A549 (cell line): ENCODE results near the gene ZFC3H1.

Experiments used
- ATOH8 ChIP-seq: fragments of 250-450 bp; sonication (Bioruptor Pico); IDR thresholded peaks from 2 replicates; pipeline ENCODE4 v1.5.0; 2020; ENCODE audit warnings: low read depth, mild to moderate bottlenecking, moderate library complexity
- CTCF ChIP-seq: fragments of >200 bp; sonication (Bioruptor Twin); formaldehyde crosslinking; IDR thresholded peaks from 3 replicates; pipeline ENCODE4 v1.5.1; 2016
- E2F6 ChIP-seq: IDR thresholded peaks from 2 replicates; pipeline ENCODE4 v1.6.1; 2012; ENCODE audit warnings: low read depth, borderline replicate concordance
- EHMT2 ChIP-seq: fragments of 200-600 bp; sonication (generic); IDR thresholded peaks from 2 replicates; pipeline ENCODE4 v1.6.1; 2016; ENCODE audit warnings: antibody characterized with exemption, low read depth, mild to moderate bottlenecking, moderate library complexity
- JUNB ChIP-seq: fragments of >200 bp; sonication (Bioruptor Twin); formaldehyde crosslinking; IDR thresholded peaks from 2 replicates; pipeline ENCODE4 v1.6.1; 2016
- MAFK ChIP-seq: fragments of 450-650 bp; IDR thresholded peaks from 2 replicates; pipeline ENCODE4 v1.6.1; 2014; ENCODE audit not compliant: partially characterized antibody
- MAZ ChIP-seq: fragments of 150-350 bp; IDR thresholded peaks from 2 replicates; pipeline ENCODE4 v1.6.1; 2014; ENCODE audit warnings: antibody characterized with exemption, low read depth, low read length, borderline replicate concordance
- NR3C1 ChIP-seq: fragments of >200 bp; sonication (Bioruptor Twin); formaldehyde crosslinking; IDR thresholded peaks from 3 replicates; pipeline ENCODE4 v1.6.1; 2017
- POLR2A ChIP-seq: IDR thresholded peaks from 2 replicates; pipeline ENCODE4 v1.6.1; 2012; ENCODE audit warnings: mild to moderate bottlenecking, low read length
- SMC3 ChIP-seq: fragments of >200 bp; sonication (Bioruptor Twin); formaldehyde crosslinking; IDR thresholded peaks from 3 replicates; pipeline ENCODE4 v1.6.1; 2018; ENCODE audit warnings: inconsistent platforms
- USF2 ChIP-seq: fragments of 450-650 bp; IDR thresholded peaks from 2 replicates; pipeline ENCODE4 v1.6.1; 2014; ENCODE audit warnings: antibody characterized with exemption
- TF ChIP-seq, protein P1 (sequence below): IDR thresholded peaks from 2 replicates; pipeline ENCODE4 v1.6.1; 2012

DNA sequence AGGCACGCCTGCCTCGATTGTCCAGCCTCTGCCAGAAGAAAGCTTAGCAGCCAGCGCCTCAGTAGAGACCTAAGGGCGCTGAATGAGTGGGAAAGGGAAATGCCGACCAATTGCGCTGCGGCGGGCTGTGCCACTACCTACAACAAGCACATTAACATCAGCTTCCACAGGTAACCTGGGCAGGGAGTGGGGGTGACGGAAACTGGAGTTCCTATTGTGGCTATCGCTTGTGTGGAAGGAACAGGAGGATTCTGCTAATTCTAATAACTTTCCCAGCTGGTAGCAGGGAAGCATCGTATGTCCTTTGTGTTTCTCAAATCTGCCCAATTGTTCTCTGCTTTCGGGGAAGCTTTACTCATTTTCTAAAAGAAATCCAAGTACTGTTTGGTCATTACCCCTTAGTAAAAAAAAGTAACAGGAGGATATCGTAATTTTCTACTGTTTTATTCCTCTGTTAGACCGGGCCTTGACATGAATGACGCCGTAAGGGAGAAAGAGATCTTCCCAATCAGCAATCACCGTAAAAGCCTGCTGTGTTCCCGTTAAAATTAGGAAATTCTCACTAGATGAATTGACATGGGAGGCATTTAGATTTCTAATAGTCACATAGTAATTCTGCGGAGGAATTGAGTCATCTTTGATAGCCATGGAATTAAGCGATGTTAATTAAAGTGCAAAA is 902 bp upstream of the ZFC3H1 start:
- no peak for TF ChIP-seq MAFK
- no peak for TF ChIP-seq ATOH8 (CRISPR knock-in tag)
- TF ChIP-seq MAZ = no peak
- TF ChIP-seq POLR2A = peak; percentile 69
- no peak for TF ChIP-seq CTCF
- TF ChIP-seq E2F6 = no peak
- TF ChIP-seq, protein P1, sequence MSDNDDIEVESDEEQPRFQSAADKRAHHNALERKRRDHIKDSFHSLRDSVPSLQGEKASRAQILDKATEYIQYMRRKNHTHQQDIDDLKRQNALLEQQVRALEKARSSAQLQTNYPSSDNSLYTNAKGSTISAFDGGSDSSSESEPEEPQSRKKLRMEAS = no peak
- no peak for TF ChIP-seq SMC3
- TF ChIP-seq EHMT2 = no peak
- no peak for TF ChIP-seq JUNB
- TF ChIP-seq NR3C1 = no peak
- TF ChIP-seq USF2 = no peak
